ENCODE data around the gene GRIN2B. TPM values are rescaled to one million over a fixed set of nuclear protein-coding genes. Genes with fewer than 3 reads are reported as not detected.

The GRIN2B gene
- total RNA-seq, 1 experiment from 2014 or later: 1.6 TPM

DNA sequence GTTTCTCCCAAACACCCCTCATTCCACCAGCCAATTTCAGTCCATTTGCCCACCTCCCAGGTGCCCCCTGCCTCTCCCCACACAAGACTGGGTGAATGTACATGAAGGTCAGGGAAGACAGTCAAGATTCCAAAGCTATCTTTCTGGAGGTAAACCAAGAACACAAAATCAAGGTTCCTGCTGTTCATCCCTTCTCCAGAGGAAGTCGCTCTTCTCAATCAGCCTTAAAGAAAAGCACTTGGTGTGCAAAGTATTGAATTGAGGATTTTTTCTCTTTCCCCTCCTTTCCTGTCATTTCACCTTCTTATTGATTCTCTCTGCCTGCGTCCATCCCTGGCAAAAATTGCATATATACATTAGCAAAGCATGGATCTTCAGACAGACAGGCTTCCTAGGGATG is 4.5 kb downstream of the GRIN2B start (continued):
- TF ChIP-seq, protein P1, sequence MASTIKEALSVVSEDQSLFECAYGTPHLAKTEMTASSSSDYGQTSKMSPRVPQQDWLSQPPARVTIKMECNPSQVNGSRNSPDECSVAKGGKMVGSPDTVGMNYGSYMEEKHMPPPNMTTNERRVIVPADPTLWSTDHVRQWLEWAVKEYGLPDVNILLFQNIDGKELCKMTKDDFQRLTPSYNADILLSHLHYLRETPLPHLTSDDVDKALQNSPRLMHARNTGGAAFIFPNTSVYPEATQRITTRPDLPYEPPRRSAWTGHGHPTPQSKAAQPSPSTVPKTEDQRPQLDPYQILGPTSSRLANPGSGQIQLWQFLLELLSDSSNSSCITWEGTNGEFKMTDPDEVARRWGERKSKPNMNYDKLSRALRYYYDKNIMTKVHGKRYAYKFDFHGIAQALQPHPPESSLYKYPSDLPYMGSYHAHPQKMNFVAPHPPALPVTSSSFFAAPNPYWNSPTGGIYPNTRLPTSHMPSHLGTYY (CRISPR knock-in tag; IDR thresholded peaks at IDR 0.05): no peak
- TF ChIP-seq TP53 (CRISPR knock-in tag; IDR thresholded peaks at IDR 0.05): no peak
- TF ChIP-seq, protein P2, sequence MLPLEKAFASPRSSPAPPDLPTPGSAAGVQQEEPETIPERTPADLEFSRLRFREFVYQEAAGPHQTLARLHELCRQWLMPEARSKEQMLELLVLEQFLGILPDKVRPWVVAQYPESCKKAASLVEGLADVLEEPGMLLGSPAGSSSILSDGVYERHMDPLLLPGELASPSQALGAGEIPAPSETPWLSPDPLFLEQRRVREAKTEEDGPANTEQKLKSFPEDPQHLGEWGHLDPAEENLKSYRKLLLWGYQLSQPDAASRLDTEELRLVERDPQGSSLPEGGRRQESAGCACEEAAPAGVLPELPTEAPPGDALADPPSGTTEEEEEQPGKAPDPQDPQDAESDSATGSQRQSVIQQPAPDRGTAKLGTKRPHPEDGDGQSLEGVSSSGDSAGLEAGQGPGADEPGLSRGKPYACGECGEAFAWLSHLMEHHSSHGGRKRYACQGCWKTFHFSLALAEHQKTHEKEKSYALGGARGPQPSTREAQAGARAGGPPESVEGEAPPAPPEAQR (CRISPR knock-in tag; IDR thresholded peaks at IDR 0.05): no peak
- TF ChIP-seq ETV6 (CRISPR knock-in tag; IDR thresholded peaks at IDR 0.05): no peak
- TF ChIP-seq, protein P3, sequence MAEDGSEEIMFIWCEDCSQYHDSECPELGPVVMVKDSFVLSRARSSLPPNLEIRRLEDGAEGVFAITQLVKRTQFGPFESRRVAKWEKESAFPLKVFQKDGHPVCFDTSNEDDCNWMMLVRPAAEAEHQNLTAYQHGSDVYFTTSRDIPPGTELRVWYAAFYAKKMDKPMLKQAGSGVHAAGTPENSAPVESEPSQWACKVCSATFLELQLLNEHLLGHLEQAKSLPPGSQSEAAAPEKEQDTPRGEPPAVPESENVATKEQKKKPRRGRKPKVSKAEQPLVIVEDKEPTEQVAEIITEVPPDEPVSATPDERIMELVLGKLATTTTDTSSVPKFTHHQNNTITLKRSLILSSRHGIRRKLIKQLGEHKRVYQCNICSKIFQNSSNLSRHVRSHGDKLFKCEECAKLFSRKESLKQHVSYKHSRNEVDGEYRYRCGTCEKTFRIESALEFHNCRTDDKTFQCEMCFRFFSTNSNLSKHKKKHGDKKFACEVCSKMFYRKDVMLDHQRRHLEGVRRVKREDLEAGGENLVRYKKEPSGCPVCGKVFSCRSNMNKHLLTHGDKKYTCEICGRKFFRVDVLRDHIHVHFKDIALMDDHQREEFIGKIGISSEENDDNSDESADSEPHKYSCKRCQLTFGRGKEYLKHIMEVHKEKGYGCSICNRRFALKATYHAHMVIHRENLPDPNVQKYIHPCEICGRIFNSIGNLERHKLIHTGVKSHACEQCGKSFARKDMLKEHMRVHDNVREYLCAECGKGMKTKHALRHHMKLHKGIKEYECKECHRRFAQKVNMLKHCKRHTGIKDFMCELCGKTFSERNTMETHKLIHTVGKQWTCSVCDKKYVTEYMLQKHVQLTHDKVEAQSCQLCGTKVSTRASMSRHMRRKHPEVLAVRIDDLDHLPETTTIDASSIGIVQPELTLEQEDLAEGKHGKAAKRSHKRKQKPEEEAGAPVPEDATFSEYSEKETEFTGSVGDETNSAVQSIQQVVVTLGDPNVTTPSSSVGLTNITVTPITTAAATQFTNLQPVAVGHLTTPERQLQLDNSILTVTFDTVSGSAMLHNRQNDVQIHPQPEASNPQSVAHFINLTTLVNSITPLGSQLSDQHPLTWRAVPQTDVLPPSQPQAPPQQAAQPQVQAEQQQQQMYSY (CRISPR knock-in tag; IDR thresholded peaks at IDR 0.05): no peak
- no peak for TF ChIP-seq OVOL2 (CRISPR knock-in tag; IDR thresholded peaks at IDR 0.05; ENCODE audit: borderline replicate concordance)
- no peak for TF ChIP-seq ATF1 (CRISPR knock-in tag; IDR thresholded peaks at IDR 0.05)
- TF ChIP-seq ELF4 (CRISPR knock-in tag; IDR thresholded peaks at IDR 0.05; ENCODE audit: low read depth): no peak

DNA sequence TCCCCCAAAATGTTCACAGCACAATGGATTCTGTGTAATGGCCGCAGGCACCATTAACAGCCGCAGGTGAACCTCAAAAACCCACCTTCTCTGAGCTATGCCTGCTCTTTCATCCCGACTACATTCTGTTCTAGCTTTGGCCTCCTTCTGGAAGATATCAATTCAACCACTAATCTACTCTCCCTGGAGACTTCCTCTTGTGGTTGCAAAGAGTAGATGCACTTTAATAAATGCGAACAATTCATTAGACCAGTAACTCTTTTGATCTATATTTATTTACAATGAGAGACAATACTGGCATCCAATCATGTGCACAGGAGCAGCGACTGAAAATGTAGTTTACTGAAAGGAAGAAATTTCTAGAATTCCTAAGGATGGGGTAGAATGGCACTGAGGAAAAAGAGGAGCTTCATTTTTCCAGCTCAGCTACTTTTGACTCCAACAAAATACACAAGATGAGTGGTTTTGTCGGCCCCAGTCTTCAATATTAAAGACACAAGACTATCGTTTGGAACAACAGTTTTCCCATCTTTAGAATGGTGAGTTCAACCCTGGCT is 5.3 kb downstream of the GRIN2B start:
- peaks cover 55% of the 10 kb centered on the region for H3K27me3 Mint-ChIP-seq (ENCODE audit: low read depth)
- H3K9me3 Mint-ChIP-seq: no peaks in the 10 kb centered on the region
- no peaks in the 10 kb centered on the region for H3K36me3 Mint-ChIP-seq
- DNase-seq (ENCODE audit: low spot score) (no peak), ATAC-seq (no peak; the same call in 1 of the 2 replicates)
- ChIA-PET POLR2A (interaction anchor here (0.8 kb wide), 1 partner anchor 35 kb away, joined by 3 read pairs; no protein-coding TSS in a partner anchor), CTCF (interaction anchor here (0.6 to 2.3 kb wide), 12 partner anchors 9 to 720 kb away, joined by 3 to 14 read pairs (median 4); no protein-coding TSS in a partner anchor)
- no peak overlapping the region for H3K27ac Mint-ChIP-seq
- H3K4me3 Mint-ChIP-seq: no peak overlapping the region
- TF ChIP-seq RELA (CRISPR knock-in tag; IDR thresholded peaks at IDR 0.05; ENCODE audit: borderline replicate concordance): no peak
- peaks cover 33% of the 10 kb centered on the region for H3K4me1 Mint-ChIP-seq

DNA sequence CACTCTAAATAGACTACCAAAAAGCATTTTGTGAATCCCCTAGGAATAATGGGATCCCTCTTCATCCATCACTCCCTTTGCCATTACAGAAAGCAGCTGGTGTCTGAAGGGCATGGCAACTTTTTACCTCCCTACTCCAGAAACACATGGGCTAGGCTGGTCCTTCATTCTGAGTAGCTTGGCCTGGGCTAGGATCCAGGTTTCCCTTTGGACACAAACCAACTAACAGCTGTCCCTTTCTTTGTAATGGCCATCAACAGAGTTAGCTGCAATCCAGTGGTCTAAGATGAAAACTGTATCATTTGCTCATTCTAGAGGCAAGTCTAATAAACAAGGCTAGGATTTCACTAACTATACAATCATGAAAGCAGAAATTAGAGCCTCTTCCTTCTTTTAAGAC is 7.4 kb downstream of the GRIN2B start:
- POLR2A ChIA-PET: no interaction called here
- DNase-seq (ENCODE audit: low spot score): no peak
- TF ChIP-seq ZNF317 (CRISPR knock-in tag; IDR thresholded peaks at IDR 0.05; ENCODE audit: borderline replicate concordance, low read depth) (no peak), SOX15 (CRISPR knock-in tag; IDR thresholded peaks at IDR 0.05) (no peak), ZNF219 (CRISPR knock-in tag; IDR thresholded peaks at IDR 0.05; ENCODE audit: borderline replicate concordance) (no peak), FOXP1 (CRISPR knock-in tag; IDR thresholded peaks at IDR 0.05; ENCODE audit: borderline replicate concordance) (no peak), EMX1 (CRISPR knock-in tag; IDR thresholded peaks at IDR 0.05) (no peak), KAT7 (CRISPR knock-in tag; IDR thresholded peaks at IDR 0.05; ENCODE audit: borderline replicate concordance) (no peak), ZNF138 (CRISPR knock-in tag; conservative IDR thresholded peaks at IDR 0.05) (no peak), ETV6 (CRISPR knock-in tag; IDR thresholded peaks at IDR 0.05) (no peak), NR2C2 (CRISPR knock-in tag; IDR thresholded peaks at IDR 0.05) (no peak), ZNF671 (CRISPR knock-in tag; IDR thresholded peaks at IDR 0.05) (no peak)
- TF ChIP-seq, protein P4, sequence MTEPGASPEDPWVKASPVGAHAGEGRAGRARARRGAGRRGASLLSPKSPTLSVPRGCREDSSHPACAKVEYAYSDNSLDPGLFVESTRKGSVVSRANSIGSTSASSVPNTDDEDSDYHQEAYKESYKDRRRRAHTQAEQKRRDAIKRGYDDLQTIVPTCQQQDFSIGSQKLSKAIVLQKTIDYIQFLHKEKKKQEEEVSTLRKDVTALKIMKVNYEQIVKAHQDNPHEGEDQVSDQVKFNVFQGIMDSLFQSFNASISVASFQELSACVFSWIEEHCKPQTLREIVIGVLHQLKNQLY (CRISPR knock-in tag; IDR thresholded peaks at IDR 0.05): no peak
- TF ChIP-seq, protein P5, sequence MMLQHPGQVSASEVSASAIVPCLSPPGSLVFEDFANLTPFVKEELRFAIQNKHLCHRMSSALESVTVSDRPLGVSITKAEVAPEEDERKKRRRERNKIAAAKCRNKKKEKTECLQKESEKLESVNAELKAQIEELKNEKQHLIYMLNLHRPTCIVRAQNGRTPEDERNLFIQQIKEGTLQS (CRISPR knock-in tag; conservative IDR thresholded peaks at IDR 0.05): no peak
- TF ChIP-seq, protein P6, sequence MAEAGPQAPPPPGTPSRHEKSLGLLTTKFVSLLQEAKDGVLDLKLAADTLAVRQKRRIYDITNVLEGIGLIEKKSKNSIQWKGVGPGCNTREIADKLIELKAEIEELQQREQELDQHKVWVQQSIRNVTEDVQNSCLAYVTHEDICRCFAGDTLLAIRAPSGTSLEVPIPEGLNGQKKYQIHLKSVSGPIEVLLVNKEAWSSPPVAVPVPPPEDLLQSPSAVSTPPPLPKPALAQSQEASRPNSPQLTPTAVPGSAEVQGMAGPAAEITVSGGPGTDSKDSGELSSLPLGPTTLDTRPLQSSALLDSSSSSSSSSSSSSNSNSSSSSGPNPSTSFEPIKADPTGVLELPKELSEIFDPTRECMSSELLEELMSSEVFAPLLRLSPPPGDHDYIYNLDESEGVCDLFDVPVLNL (CRISPR knock-in tag; IDR thresholded peaks at IDR 0.05; ENCODE audit: borderline replicate concordance, low read depth): no peak
- TF ChIP-seq, protein P7, sequence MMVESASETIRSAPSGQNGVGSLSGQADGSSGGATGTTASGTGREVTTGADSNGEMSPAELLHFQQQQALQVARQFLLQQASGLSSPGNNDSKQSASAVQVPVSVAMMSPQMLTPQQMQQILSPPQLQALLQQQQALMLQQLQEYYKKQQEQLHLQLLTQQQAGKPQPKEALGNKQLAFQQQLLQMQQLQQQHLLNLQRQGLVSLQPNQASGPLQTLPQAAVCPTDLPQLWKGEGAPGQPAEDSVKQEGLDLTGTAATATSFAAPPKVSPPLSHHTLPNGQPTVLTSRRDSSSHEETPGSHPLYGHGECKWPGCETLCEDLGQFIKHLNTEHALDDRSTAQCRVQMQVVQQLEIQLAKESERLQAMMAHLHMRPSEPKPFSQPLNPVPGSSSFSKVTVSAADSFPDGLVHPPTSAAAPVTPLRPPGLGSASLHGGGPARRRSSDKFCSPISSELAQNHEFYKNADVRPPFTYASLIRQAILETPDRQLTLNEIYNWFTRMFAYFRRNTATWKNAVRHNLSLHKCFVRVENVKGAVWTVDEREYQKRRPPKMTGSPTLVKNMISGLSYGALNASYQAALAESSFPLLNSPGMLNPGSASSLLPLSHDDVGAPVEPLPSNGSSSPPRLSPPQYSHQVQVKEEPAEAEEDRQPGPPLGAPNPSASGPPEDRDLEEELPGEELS (CRISPR knock-in tag; IDR thresholded peaks at IDR 0.05): no peak

More for the DNA sequence above, 7.4 kb downstream of the GRIN2B start:
- H3K27ac Mint-ChIP-seq: no peak overlapping the region
- peaks cover 34% of the 10 kb centered on the region for H3K27me3 Mint-ChIP-seq (ENCODE audit: low read depth)
- H3K36me3 Mint-ChIP-seq: no peaks in the 10 kb centered on the region
- H3K4me3 Mint-ChIP-seq: no peak overlapping the region
- ATAC-seq: no peak
- CTCF ChIA-PET: interaction anchor here (1.6 to 5.2 kb wide), 2 partner anchors 8 to 696 kb away, joined by 5 to 42 read pairs; partner anchors contain the start of gene GRIN2B
- no peaks in the 10 kb centered on the region for H3K9me3 Mint-ChIP-seq
- H3K4me1 Mint-ChIP-seq: peaks cover 36% of the 10 kb centered on the region

Measured in WTC11 (cell line).